Vagina (tissue), 2 donors: ENCODE measurements around the gene SUSD3.

Source experiments
- CTCF ChIP-seq, 3 experiments: fragments of 450-650 bp in 2 of 3; fragments of 200-600 bp in 1 of 3; sonication (generic) in 1 of 3; IDR thresholded peaks; one replicate each; pipeline ENCODE4 v1.5.1; 2017 to 2019; ENCODE audit warnings: antibody characterized with exemption in 3 of 3, mild to moderate bottlenecking in 2 of 3, moderate library complexity in 2 of 3
- POLR2A ChIP-seq, 2 donors: fragments of 450-650 bp; IDR thresholded peaks; one replicate each; pipeline ENCODE4 v1.6.1; 2017; ENCODE audit warnings: antibody characterized with exemption in 2 of 2, mild to moderate bottlenecking in 2 of 2, moderate library complexity in 2 of 2
- POLR2AphosphoS5 ChIP-seq, 2 donors: sonication (generic); formaldehyde crosslinking; IDR thresholded peaks; one replicate each; pipeline ENCODE4 v1.9.0; 2017; ENCODE audit warnings: antibody characterized with exemption in 2 of 2, mild to moderate bottlenecking in 2 of 2, low read depth in 1 of 2; ENCODE audit not compliant: insufficient read depth in 1 of 2

- no peak for TF ChIP-seq CTCF (IDR thresholded peaks at IDR 0.05)
- TF ChIP-seq POLR2A (IDR thresholded peaks at IDR 0.05): no peak
- TF ChIP-seq POLR2AphosphoS5 (IDR thresholded peaks at IDR 0.05; ENCODE audit: insufficient read depth in 1 of 2, low read depth in 1 of 2): peak in 1 of 2 donors; percentile 37
Observed at GRCh38 chr9:93064392-93065134, 6.1 kb downstream of the SUSD3 start.
